Activated naive CD4-positive, alpha-beta T cell (primary cell): ENCODE results near the gene CLEC4G.

Experiments
- DNase-seq, 4 experiments: peaks; one replicate each; lab custom pipeline; 2025; lab: John Stamatoyannopoulos, UW

CLEC4G gene

GRCh38 chr19:7697721-7698287 is 34.1 kb downstream of the CLEC4G start:
- DNase-seq, result no peak

- DNase-seq, result no peak
Observed at GRCh38 chr19:7694499-7694898, 37.4 kb downstream of the CLEC4G start.

- DNase-seq, result no peak
Observed at GRCh38 chr19:7692417-7693088, 39.4 kb downstream of the CLEC4G start.

- no peak for DNase-seq
Observed at GRCh38 chr19:7691497-7691896, 40.4 kb downstream of the CLEC4G start.

- DNase-seq, result no peak
Observed at GRCh38 chr19:7690779-7691258, 41.1 kb downstream of the CLEC4G start.

GRCh38 chr19:7689165-7689564 is 42.7 kb downstream of the CLEC4G start:
- DNase-seq, result no peak

GRCh38 chr19:7687177-7687576 is 44.7 kb downstream of the CLEC4G start:
- DNase-seq, result no peak

GRCh38 chr19:7685546-7686445 is 46.1 kb downstream of the CLEC4G start:
- no peak for DNase-seq

- DNase-seq, result no peak
Observed at GRCh38 chr19:7682175-7682855, 49.6 kb downstream of the CLEC4G start.

GRCh38 chr19:7681340-7682174 is 50.4 kb downstream of the CLEC4G start:
- peak; percentile 43 to 73 (median 64) for DNase-seq

GRCh38 chr19:7680606-7681339 is 51.1 kb downstream of the CLEC4G start, which contains the start of gene TRAPPC5:
TSS of gene TRAPPC5 (plus strand) at chr19:7680833. CDS start at chr19:7682254, 1,421 bp downstream.
- peak; percentile 66 to 88 (median 72) for DNase-seq

- DNase-seq, result no peak
Observed at GRCh38 chr19:7679771-7680605, 51.9 kb downstream of the CLEC4G start.

- DNase-seq, result peak; percentile 26 to 53 (median 38)
Observed at GRCh38 chr19:7678971-7679751, 52.7 kb downstream of the CLEC4G start.
